ENCODE data around the gene ABCA1.

Gene ABCA1

GRCh38 chr9:104740621-104741020, 187.3 kb downstream of the ABCA1 start:
- Mint-ChIP-seq H3K4me1 (peaks cover 4% of the 10 kb centered on the region), H3K27ac (peak overlapping the region in 1 of 2 donors; percentile 12), H3K27me3 (no peaks in the 10 kb centered on the region), H3K9me3 (no peaks in the 10 kb centered on the region), H3K4me3 (no peak overlapping the region)
- ATAC-seq: no peak
- DNase-seq: no peak

DNA sequence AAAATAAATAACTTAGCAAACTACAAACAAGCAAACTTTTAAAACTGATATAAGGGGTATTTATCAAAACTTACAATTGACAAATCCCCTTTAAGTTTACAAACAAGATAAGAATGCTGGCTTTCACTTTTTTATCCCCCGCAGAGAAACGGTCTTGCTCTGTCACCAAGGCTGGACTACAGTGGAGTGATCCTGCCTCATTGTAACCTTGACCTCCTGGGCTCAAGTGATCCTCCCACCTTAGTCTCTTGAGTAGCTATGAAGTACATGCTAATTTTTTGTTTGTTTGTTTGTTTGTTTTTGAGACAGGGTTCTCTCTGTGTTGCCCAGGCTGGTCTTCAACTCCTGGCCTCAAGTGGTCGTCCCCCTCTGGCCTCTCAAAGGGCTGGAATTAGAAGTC, 189.5 kb downstream of the ABCA1 start:
- H3K4me3 Mint-ChIP-seq: no peak overlapping the region
- no peak for DNase-seq
- no peak overlapping the region for H3K27ac Mint-ChIP-seq

More for the DNA sequence above, 189.5 kb downstream of the ABCA1 start:
- Mint-ChIP-seq H3K4me1 (peaks cover 4% of the 10 kb centered on the region), H3K27me3 (no peaks in the 10 kb centered on the region), H3K9me3 (no peaks in the 10 kb centered on the region)
- no peak for ATAC-seq

Data from stimulated activated naive CD8-positive, alpha-beta T cell treated with anti-CD3 and anti-CD28 coated beads, Interleukin-15, amount 100 ng/mL, for 72 hours (primary cell).